ENCODE data around the gene CERK. TPM values are rescaled to one million over a fixed set of nuclear protein-coding genes. Genes with fewer than 3 reads are reported as not detected.

Gene CERK
- total RNA-seq, 1 experiment from 2014 or later, result 30.1 TPM

GRCh38 chr22:46673205-46673604 is 64.8 kb downstream of the CERK start:
- Histone ChIP-seq H3K4me3 (no peak overlapping the region), H3K9me3 (no peaks in the 10 kb centered on the region), H3K36me3 (no peaks in the 10 kb centered on the region), H3K27me3 (no peaks in the 10 kb centered on the region)
- no peak for DNase-seq

- no peaks in the 10 kb centered on the region for H3K36me3 ChIP-seq
- DNase-seq, result no peak
- H3K27me3 ChIP-seq, result no peaks in the 10 kb centered on the region
- no peak overlapping the region for H3K4me3 ChIP-seq
- no peaks in the 10 kb centered on the region for H3K9me3 ChIP-seq
Measured at GRCh38 chr22:46672731-46673130, 65.3 kb downstream of the CERK start.

GRCh38 chr22:46671824-46672432 is 66.1 kb downstream of the CERK start:
- Histone ChIP-seq H3K36me3 (no peaks in the 10 kb centered on the region), H3K27me3 (no peaks in the 10 kb centered on the region), H3K4me3 (no peak overlapping the region), H3K9me3 (no peaks in the 10 kb centered on the region)
- no peak for DNase-seq

GRCh38 chr22:46669201-46669600 is 68.9 kb downstream of the CERK start:
- no peak for DNase-seq
- H3K36me3 ChIP-seq, result no peaks in the 10 kb centered on the region
- no peaks in the 10 kb centered on the region for H3K9me3 ChIP-seq
- H3K27me3 ChIP-seq, result no peaks in the 10 kb centered on the region
- H3K4me3 ChIP-seq, result no peak overlapping the region

- Histone ChIP-seq H3K36me3 (no peaks in the 10 kb centered on the region), H3K27me3 (no peaks in the 10 kb centered on the region), H3K9me3 (no peaks in the 10 kb centered on the region), H3K4me3 (no peak overlapping the region)
- no peak for DNase-seq
Measured at GRCh38 chr22:46668116-46668515, 69.9 kb downstream of the CERK start.

- H3K4me3 ChIP-seq, result no peak overlapping the region
- no peaks in the 10 kb centered on the region for H3K9me3 ChIP-seq
- H3K36me3 ChIP-seq, result no peaks in the 10 kb centered on the region
- no peaks in the 10 kb centered on the region for H3K27me3 ChIP-seq
- no peak for DNase-seq
Measured at GRCh38 chr22:46667245-46667623, 70.8 kb downstream of the CERK start.

- no peak for DNase-seq
- Histone ChIP-seq H3K4me3 (no peak overlapping the region), H3K36me3 (no peaks in the 10 kb centered on the region), H3K9me3 (no peaks in the 10 kb centered on the region), H3K27me3 (no peaks in the 10 kb centered on the region)
Measured at GRCh38 chr22:46666577-46667244, 71.3 kb downstream of the CERK start.

- DNase-seq, result no peak
Measured at GRCh38 chr22:46665751-46666280, 72.2 kb downstream of the CERK start.

GRCh38 chr22:46665151-46665695 is 72.8 kb downstream of the CERK start:
- H3K36me3 ChIP-seq, result no peaks in the 10 kb centered on the region
- H3K4me3 ChIP-seq, result no peak overlapping the region
- no peaks in the 10 kb centered on the region for H3K9me3 ChIP-seq
- no peaks in the 10 kb centered on the region for H3K27me3 ChIP-seq
- no peak for DNase-seq

More at GRCh38 chr22:46665751-46666280, 72.2 kb downstream of the CERK start:
- Histone ChIP-seq H3K36me3 (no peaks in the 10 kb centered on the region), H3K9me3 (no peaks in the 10 kb centered on the region), H3K27me3 (no peaks in the 10 kb centered on the region), H3K4me3 (no peak overlapping the region)

GRCh38 chr22:46664301-46664855 is 73.7 kb downstream of the CERK start:
- Histone ChIP-seq H3K27me3 (no peaks in the 10 kb centered on the region), H3K36me3 (no peaks in the 10 kb centered on the region), H3K4me3 (no peak overlapping the region), H3K9me3 (no peaks in the 10 kb centered on the region)
- DNase-seq, result no peak

GRCh38 chr22:46663436-46664100 is 74.5 kb downstream of the CERK start:
- no peak for DNase-seq
- Histone ChIP-seq H3K36me3 (no peaks in the 10 kb centered on the region), H3K9me3 (no peaks in the 10 kb centered on the region), H3K4me3 (no peak overlapping the region), H3K27me3 (no peaks in the 10 kb centered on the region)

- no peak for DNase-seq
- H3K36me3 ChIP-seq, result no peaks in the 10 kb centered on the region
- H3K4me3 ChIP-seq, result no peak overlapping the region
- no peaks in the 10 kb centered on the region for H3K9me3 ChIP-seq
- H3K27me3 ChIP-seq, result no peaks in the 10 kb centered on the region
Measured at GRCh38 chr22:46663001-46663400, 75.1 kb downstream of the CERK start.

GRCh38 chr22:46662226-46662625 is 75.8 kb downstream of the CERK start:
- H3K27me3 ChIP-seq, result no peaks in the 10 kb centered on the region
- H3K4me3 ChIP-seq, result no peak overlapping the region
- DNase-seq, result no peak
- H3K9me3 ChIP-seq, result no peaks in the 10 kb centered on the region
- no peaks in the 10 kb centered on the region for H3K36me3 ChIP-seq

- no peaks in the 10 kb centered on the region for H3K27me3 ChIP-seq
- no peaks in the 10 kb centered on the region for H3K36me3 ChIP-seq
- DNase-seq, result no peak
- H3K9me3 ChIP-seq, result no peaks in the 10 kb centered on the region
- no peak overlapping the region for H3K4me3 ChIP-seq
Measured at GRCh38 chr22:46661221-46661851, 76.7 kb downstream of the CERK start.

GRCh38 chr22:46660604-46661201 is 77.3 kb downstream of the CERK start:
- H3K36me3 ChIP-seq, result no peaks in the 10 kb centered on the region
- H3K4me3 ChIP-seq, result no peak overlapping the region
- no peak for DNase-seq

GRCh38 chr22:46659791-46660186 is 78.3 kb downstream of the CERK start:
- no peak for DNase-seq
- Histone ChIP-seq H3K27me3 (no peaks in the 10 kb centered on the region), H3K36me3 (no peaks in the 10 kb centered on the region), H3K4me3 (no peak overlapping the region), H3K9me3 (no peaks in the 10 kb centered on the region)

More at GRCh38 chr22:46660604-46661201, 77.3 kb downstream of the CERK start:
- Histone ChIP-seq H3K27me3 (no peaks in the 10 kb centered on the region), H3K9me3 (no peaks in the 10 kb centered on the region)

Measured in MG63 (cell line).